Fibroblast of pulmonary artery (primary cell): ENCODE measurements around the gene FABP2.
"Not testable (repeated sequence)": the region's sequence is repeated elsewhere in the genome, so short reads cannot be mapped to it uniquely, and the experiment has no call there.

Experiments
- DNase-seq: peaks from one replicate; pipeline ENCODE4 v3.0.0-alpha.2; 2010; ENCODE audit warnings: low read depth
- H3K4me3 ChIP-seq: replicated peaks from 2 replicates; pipeline ENCODE4 v1.5.1; 2011; ENCODE audit warnings: low read depth, mild to moderate bottlenecking, control low read depth, low read length, moderate library complexity
- CTCF ChIP-seq: IDR thresholded peaks from 2 replicates; pipeline ENCODE4 v1.5.1; 2011; ENCODE audit warnings: mild to moderate bottlenecking, control low read depth, low read length, inconsistent platforms; ENCODE audit errors: missing control alignments

The FABP2 gene

GRCh38 chr4:119337010-119337409 is 15.1 kb upstream of the FABP2 start:
- no peak overlapping the region for H3K4me3 ChIP-seq
- TF ChIP-seq CTCF: no peak
- DNase-seq: peak; percentile 4

- not testable (repeated sequence) for DNase-seq, H3K4me3 ChIP-seq
These were observed 14.5 kb upstream of the FABP2 start for GRCh38 chr4:119336332-119336979.

GRCh38 chr4:119329835-119330620 is 8.1 kb upstream of the FABP2 start:
- DNase-seq: no peak
- TF ChIP-seq CTCF: no peak
- H3K4me3 ChIP-seq: no peak overlapping the region

DNA sequence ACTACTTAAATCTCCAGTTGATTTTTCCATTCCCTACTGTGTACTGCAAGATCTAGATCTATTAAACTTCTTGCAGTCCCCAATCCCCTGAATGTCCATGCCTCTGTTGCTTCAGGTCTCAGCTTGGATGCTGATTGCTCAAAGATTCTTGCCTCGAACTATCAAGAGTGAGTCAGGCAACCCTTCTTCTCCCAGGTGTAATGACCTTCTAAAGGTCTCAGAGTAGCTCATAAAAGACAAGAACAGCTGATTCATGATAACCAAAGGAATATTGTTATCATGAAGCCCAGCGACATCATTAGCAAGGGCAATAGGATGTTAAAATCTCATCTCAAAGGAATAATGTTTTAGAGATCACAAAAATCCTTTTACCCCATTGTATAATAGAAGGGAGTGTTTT is 6.8 kb upstream of the FABP2 start:
- no peak overlapping the region for H3K4me3 ChIP-seq
- no peak for TF ChIP-seq CTCF
- no peak for DNase-seq

DNA sequence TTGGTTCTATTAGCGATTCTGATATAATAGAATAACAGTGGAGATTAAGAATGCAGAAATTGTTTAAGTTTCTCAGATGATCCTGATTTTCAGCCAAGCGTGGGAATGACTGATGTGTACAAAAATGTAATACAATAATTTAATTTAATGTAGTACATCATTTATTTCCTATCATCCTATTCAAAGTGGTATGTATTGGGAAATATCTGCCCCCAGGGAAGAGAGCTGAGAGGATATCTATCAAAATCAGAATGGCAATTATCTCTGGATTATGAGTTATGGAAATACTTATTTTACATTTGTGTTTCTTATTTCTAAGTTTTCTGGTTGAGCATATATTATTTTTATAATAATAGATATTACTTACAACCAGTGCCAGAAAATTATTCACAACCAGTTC is 3.9 kb downstream of the FABP2 start:
- no peak for DNase-seq
- no peak for TF ChIP-seq CTCF
- H3K4me3 ChIP-seq: no peak overlapping the region

- H3K4me3 ChIP-seq: no peak overlapping the region
- no peak for DNase-seq
- no peak for TF ChIP-seq CTCF
These were observed 6.9 kb downstream of the FABP2 start for GRCh38 chr4:119315036-119315435.

- peak; percentile 67 for DNase-seq
- TF ChIP-seq CTCF: peak; percentile 61
- no peak overlapping the region for H3K4me3 ChIP-seq
These were observed 7.6 kb downstream of the FABP2 start for GRCh38 chr4:119314356-119314755.
